Gastrocnemius medialis (tissue), 4 donors: ENCODE data around the gene ABTB1. TPM values are rescaled to one million over a fixed set of nuclear protein-coding genes. Genes with fewer than 3 reads are reported as not detected.
A peak's percentile ranks its signal among the peaks of the same experiment; 100 is the strongest.
"Not testable (repeated sequence)": the region's sequence is repeated elsewhere in the genome, so short reads cannot be mapped to it uniquely, and the experiment has no call there.

Experiments used
- ATAC-seq, 2 donors: fragments of 150-250 bp; one replicate each; pipeline ENCODE4 v1.9.1; 2016
- DNase-seq, 2 donors: peaks; one replicate each; pipeline ENCODE4 v3.0.0-alpha.2; 2019
- H3K27ac ChIP-seq, 4 donors: fragments of 200-600 bp; sonication (generic); 1 replicate in 1 of 4; 2 replicates in 3 of 4; pipeline ENCODE4 v1.5.1; 2016 to 2018; ENCODE audit warnings: mild to moderate bottlenecking in 2 of 4, moderate library complexity in 1 of 4
- H3K27me3 ChIP-seq, 3 donors: fragments of 200-600 bp; sonication (generic) in 2 of 3; 1 replicate in 1 of 3; 2 replicates in 2 of 3; pipeline versions ENCODE4 v1.5.1 to v1.6.0; 2016 to 2019; ENCODE audit warnings: mild to moderate bottlenecking in 1 of 3, moderate library complexity in 1 of 3
- H3K36me3 ChIP-seq, 2 donors: fragments of 200-600 bp; sonication (generic) in 1 of 2; one replicate each; pipeline ENCODE4 v1.5.1; 2017 to 2018
- H3K4me1 ChIP-seq, 2 donors: fragments of 200-600 bp; sonication (generic) in 1 of 2; one replicate each; pipeline ENCODE4 v1.5.1; 2016 to 2017; ENCODE audit warnings: mild to moderate bottlenecking in 2 of 2
- H3K4me3 ChIP-seq, 4 donors: fragments of 200-600 bp; sonication (generic) in 3 of 4; 1 replicate in 1 of 4; 2 replicates in 3 of 4; pipeline ENCODE4 v1.5.1; 2016 to 2019; ENCODE audit warnings: mild to moderate bottlenecking in 2 of 4
- H3K9me3 ChIP-seq, 3 donors: fragments of 200-600 bp; sonication (generic) in 2 of 3; 1 replicate in 1 of 3; 2 replicates in 2 of 3; pipeline ENCODE4 v1.5.1; 2016 to 2019
- CTCF ChIP-seq, 5 experiments: fragments of 450-650 bp in 3 of 5; fragments of 200-600 bp in 2 of 5; sonication (generic) in 2 of 5; IDR thresholded peaks in 4 of 5; conservative IDR thresholded peaks in 1 of 5; 1 replicate in 4 of 5; 2 replicates in 1 of 5; pipeline ENCODE4 v1.5.1; 2016 to 2019; ENCODE audit warnings: antibody characterized with exemption in 5 of 5, mild to moderate bottlenecking in 3 of 5, moderate library complexity in 3 of 5
- POLR2A ChIP-seq, 2 donors: fragments of 450-650 bp; IDR thresholded peaks; one replicate each; pipeline ENCODE4 v1.6.1; 2017; ENCODE audit warnings: antibody characterized with exemption in 2 of 2, mild to moderate bottlenecking in 2 of 2, moderate library complexity in 2 of 2
- in situ Hi-C, 4 donors: fragments of 200-750 bp; cut with MboI; loops; one replicate each; pipeline versions ENCODE4 v1.15.0 to v1.8.0; 2017; ENCODE audit warnings: low sequenced_read_pairs in 4 of 4
- intact Hi-C: fragments of 100-400 bp; cut with DNase I; formaldehyde crosslinking; loops from one replicate; pipeline ENCODE4 v1.15.1; 2023; ENCODE audit warnings: low total_unique reads
- total RNA-seq, 4 donors: library from RNA; depleted of rRNA; stranded (reverse); fragments of >200 nt; gene quantifications; one replicate each; pipeline versions ENCODE4 v1.1.0 to v1.2.3, GENCODE V29; 2016

ABTB1 gene
- total RNA-seq, 4 donors from 2014 or later, result 22.9 to 37.5 (median 30.1) TPM

GRCh38 chr3:127702151-127702578 is 29.4 kb downstream of the ABTB1 start:
- TF ChIP-seq CTCF (IDR thresholded peaks at IDR 0.05 in 4 of 5, conservative IDR thresholded peaks at IDR 0.05 in 1 of 5) (no peak), POLR2A (IDR thresholded peaks at IDR 0.05) (no peak)
- in situ Hi-C loops (loop anchor here in 1 of 4 donors (5.0 kb wide), 1 partner anchor 45 kb away; no protein-coding TSS in a partner anchor), intact Hi-C loops (no loop called here)
- peaks cover 53 to 67% of the 10 kb centered on the region in 2 donors for H3K4me1 ChIP-seq
- no peak overlapping the region for H3K4me3 ChIP-seq
- H3K36me3 ChIP-seq, result no peaks in the 10 kb centered on the region
- DNase-seq, result peak in 1 of 2 donors; percentile 69
- peak in 1 of 2 donors; percentile 18 for ATAC-seq
- H3K9me3 ChIP-seq, result no peaks in the 10 kb centered on the region
- peak overlapping the region; percentile 88 to 96 (median 92) for H3K27ac ChIP-seq
- no peaks in the 10 kb centered on the region for H3K27me3 ChIP-seq

- H3K9me3 ChIP-seq, H3K4me3 ChIP-seq, H3K36me3 ChIP-seq, DNase-seq, ATAC-seq, intact Hi-C loops, H3K27me3 ChIP-seq: not testable (repeated sequence)
- in situ Hi-C loops, result loop anchor here in 1 of 4 donors (5.0 kb wide), 1 partner anchor 42 kb away; no protein-coding TSS in a partner anchor
- H3K27ac ChIP-seq, result peak overlapping the region in 3 of 4 donors; percentile 5 to 96 (median 89)
- H3K4me1 ChIP-seq, result peaks cover 33 to 65% of the 10 kb centered on the region in 2 donors
Observed at GRCh38 chr3:127704840-127705239, 32.1 kb downstream of the ABTB1 start.

GRCh38 chr3:127706312-127706711 is 33.6 kb downstream of the ABTB1 start:
- Histone ChIP-seq H3K4me1 (peaks cover 28 to 62% of the 10 kb centered on the region in 2 donors), H3K36me3 (no peaks in the 10 kb centered on the region), H3K4me3 (no peak overlapping the region), H3K27me3 (no peaks in the 10 kb centered on the region), H3K27ac (peak overlapping the region; percentile 63 to 96 (median 80)), H3K9me3 (no peaks in the 10 kb centered on the region)
- in situ Hi-C loops (no loop called here), intact Hi-C loops (no loop called here)
- ATAC-seq (peak; percentile 21 to 24), DNase-seq (peak in 1 of 2 donors; percentile 54)
- TF ChIP-seq POLR2A (IDR thresholded peaks at IDR 0.05) (no peak), CTCF (IDR thresholded peaks at IDR 0.05 in 4 of 5, conservative IDR thresholded peaks at IDR 0.05 in 1 of 5) (no peak)

- Histone ChIP-seq H3K27me3 (no peaks in the 10 kb centered on the region), H3K9me3 (no peaks in the 10 kb centered on the region), H3K4me3 (no peak overlapping the region), H3K4me1 (peaks cover 25 to 58% of the 10 kb centered on the region in 2 donors), H3K27ac (peak overlapping the region; percentile 63 to 96 (median 80)), H3K36me3 (no peaks in the 10 kb centered on the region)
- DNase-seq (peak in 1 of 2 donors; percentile 9), ATAC-seq (no peak)
- in situ Hi-C loops (no loop called here), intact Hi-C loops (no loop called here)
- TF ChIP-seq CTCF (IDR thresholded peaks at IDR 0.05 in 4 of 5, conservative IDR thresholded peaks at IDR 0.05 in 1 of 5) (no peak), POLR2A (IDR thresholded peaks at IDR 0.05) (no peak)
Observed at GRCh38 chr3:127706785-127707351, 34.1 kb downstream of the ABTB1 start.

GRCh38 chr3:127707851-127708411 is 35.2 kb downstream of the ABTB1 start:
- TF ChIP-seq POLR2A (IDR thresholded peaks at IDR 0.05) (no peak), CTCF (IDR thresholded peaks at IDR 0.05 in 4 of 5, conservative IDR thresholded peaks at IDR 0.05 in 1 of 5) (no peak)
- in situ Hi-C loops (no loop called here), intact Hi-C loops (no loop called here)
- DNase-seq (peak in 1 of 2 donors; percentile 9), ATAC-seq (no peak)
- Histone ChIP-seq H3K4me3 (no peak overlapping the region), H3K27me3 (no peaks in the 10 kb centered on the region), H3K4me1 (peaks cover 24 to 52% of the 10 kb centered on the region in 2 donors), H3K27ac (peak overlapping the region; percentile 63 to 96 (median 80)), H3K36me3 (no peaks in the 10 kb centered on the region), H3K9me3 (no peaks in the 10 kb centered on the region)
